ENCODE results near the gene PHF5A.

Gene PHF5A

DNA sequence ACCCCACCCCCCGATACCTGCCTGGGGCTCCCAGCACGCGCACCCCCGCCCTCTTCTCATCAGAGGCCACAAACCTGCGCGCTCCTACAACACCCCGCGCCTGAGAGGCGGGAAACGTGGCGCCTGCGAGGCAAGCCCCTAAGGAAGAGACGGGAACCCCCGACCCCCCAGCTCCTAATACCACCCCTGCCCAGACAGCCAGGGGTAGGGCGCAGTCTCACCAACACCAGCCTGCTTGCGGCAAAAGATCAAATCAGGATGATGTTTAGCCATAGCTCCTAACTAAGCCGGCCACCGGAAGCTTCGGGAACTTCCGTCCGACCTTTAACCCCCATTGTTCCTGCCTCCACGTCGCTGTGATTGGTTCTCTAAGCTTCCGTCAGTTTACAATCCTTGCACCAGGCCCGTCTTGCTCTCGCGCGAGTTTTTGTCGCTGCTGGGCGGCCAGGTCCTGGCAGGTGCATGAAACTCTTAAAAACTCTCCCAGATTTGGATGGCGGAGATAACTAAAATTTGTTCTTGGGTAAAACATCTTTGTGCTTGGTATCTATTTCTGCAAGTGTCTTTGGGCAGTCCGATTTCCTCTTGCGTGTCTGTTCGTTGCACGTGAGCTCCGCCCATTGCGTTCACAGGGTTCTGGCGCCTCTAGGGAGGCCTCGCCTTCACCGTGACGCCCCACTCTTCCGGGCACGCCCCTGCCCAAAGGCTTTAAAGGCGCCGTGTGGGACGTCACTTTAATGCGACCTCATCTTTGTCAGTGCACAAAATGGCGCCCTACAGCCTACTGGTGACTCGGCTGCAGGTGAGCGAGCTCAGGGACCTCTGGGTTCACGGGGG, at the start of gene PHF5A, which contains the start of gene ACO2:
PHF5A (minus strand) TSS at position 312 of the 837 bp plus-strand sequence; CDS start at position 273, 39 bp downstream.
ACO2 (plus strand) TSS at position 737 of the 837 bp plus-strand sequence; CDS start at position 767, 30 bp downstream.
- DNase-seq, result peak; percentile 80 to 100 (median 97)

- no peak for DNase-seq
Observed at GRCh38 chr22:41518048-41518347, 49.5 kb upstream of the PHF5A start.

GRCh38 chr22:41517172-41518047, 48.9 kb upstream of the PHF5A start:
- DNase-seq, result peak in 55 of 58 donors; percentile 27 to 87 (median 71)

DNA sequence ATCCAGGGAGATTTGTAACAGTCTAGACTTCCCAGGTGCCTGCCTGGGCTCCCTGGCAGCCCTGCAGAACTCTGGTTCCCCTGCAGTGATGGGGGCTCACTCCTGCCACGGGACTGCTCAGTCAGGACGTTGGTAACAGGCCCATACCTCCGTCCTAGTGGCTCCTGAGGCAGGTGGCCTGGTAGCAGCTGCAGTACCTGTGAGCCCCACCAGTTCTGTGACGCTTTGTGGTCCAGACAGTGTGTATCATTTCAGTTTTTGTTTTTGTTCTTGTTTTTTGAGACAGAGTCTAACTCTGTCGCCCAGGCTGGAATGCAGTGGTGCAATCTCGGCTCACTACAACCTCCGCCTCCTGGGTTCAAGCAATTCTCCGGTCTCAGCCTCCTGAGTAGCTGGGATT, 48.0 kb upstream of the PHF5A start:
- no peak for DNase-seq

GRCh38 chr22:41513391-41513790, 44.9 kb upstream of the PHF5A start:
- peak in 32 of 58 donors; percentile 28 to 78 (median 46) for DNase-seq

GRCh38 chr22:41512421-41513194, 44.1 kb upstream of the PHF5A start:
- no peak for DNase-seq

GRCh38 chr22:41511521-41511968, 43.1 kb upstream of the PHF5A start:
- no peak for DNase-seq

- peak in 57 of 58 donors; percentile 39 to 97 (median 87) for DNase-seq
Observed at GRCh38 chr22:41508770-41509170, 40.3 kb upstream of the PHF5A start.

GRCh38 chr22:41507330-41508063, 39.0 kb upstream of the PHF5A start:
- no peak for DNase-seq

DNA sequence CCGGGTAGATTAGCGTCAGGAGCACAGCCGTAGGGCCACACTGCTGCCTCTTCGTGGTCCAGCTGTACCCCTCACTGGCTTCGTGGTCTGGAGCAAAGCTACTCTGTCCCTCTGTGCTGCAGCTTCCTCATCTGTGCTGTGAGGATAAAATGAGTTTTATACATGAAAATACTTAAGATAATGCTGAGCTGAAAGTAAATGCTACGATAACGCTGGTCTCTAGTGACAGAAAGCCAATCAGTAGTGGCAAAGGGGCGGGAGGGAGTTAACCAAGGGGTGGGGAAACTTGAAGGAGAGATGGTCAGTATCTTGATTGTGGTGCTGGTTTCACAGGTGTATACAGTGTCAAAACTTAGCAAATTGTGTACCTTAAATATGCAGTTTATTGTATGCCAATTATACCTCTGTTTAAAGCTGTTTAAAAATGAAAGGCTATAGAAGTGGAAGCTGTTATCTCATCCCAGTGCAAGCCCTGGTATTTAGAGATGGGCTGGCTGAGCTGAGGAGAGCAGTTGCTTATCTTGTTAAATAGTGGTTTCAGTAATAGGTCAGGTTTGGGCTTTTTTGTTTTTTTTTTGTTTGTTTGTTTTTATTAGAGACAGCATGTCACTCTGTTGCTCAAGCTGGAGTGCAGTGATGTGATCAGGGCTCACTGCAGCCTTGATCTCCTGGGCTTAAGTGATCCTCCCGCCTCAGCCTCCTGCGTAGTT, 37.2 kb upstream of the PHF5A start:
- no peak for DNase-seq

- DNase-seq, result no peak
Observed at GRCh38 chr22:41504816-41505215, 36.3 kb upstream of the PHF5A start.

GRCh38 chr22:41504397-41504796, 35.9 kb upstream of the PHF5A start:
- DNase-seq, result peak in 23 of 58 donors; percentile 13 to 80 (median 37)

GRCh38 chr22:41501209-41501608, 32.7 kb upstream of the PHF5A start:
- peak in 9 of 58 donors; percentile 9 to 33 (median 26) for DNase-seq

DNA sequence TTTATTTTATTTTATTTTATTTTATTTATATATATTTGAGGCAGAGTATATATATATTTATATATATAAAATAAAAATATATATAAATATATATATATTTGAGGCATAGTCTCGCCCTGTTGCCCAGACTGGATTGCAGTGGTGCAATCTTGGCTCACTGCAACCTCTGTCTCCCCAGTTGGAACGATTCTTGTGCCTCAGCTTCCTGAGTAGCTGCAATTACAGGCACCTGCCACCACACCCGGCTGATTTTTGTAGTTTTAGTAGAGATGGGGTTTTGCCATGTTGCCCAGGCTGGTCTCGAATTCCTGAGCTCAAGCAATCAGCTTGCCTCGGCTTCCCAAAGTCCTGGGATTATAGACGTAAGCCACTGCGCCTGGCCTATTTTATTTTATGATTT, 31.8 kb upstream of the PHF5A start:
- no peak for DNase-seq

DNA sequence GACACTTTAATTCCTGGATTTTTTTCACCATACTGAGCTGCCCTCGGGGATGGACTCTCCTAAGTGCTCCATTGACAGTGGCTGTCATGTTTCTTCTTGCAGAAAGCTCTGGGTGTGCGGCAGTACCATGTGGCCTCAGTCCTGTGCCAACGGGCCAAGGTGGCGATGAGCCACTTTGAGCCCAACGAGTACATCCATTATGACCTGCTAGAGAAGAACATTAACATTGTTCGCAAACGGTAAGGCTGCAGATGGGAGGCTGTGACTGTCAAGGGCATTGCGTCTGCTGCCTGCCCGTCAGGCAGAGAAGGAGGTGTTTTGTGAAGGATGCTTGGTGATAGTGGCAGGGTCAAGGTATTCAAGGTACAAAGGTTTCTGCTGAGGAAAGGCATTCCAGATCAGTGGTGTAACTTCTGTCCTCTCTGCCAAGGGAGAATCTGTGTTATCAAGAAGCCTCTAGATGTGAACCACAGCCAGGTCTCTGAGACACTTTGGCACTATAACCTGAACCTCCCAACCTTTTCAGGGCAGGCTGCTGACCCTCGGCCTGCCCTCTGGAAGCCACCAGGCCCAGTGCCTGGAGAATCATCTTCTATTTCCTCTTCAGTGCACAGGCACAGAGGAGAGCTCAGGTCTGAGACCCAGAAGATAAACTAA, 31.3 kb upstream of the PHF5A start:
- no peak for DNase-seq

GRCh38 chr22:41498303-41498835, 29.9 kb upstream of the PHF5A start:
- DNase-seq, result no peak

- peak in 1 of 58 donors; percentile 10 for DNase-seq
Observed at GRCh38 chr22:41491374-41492100, 23.0 kb upstream of the PHF5A start.
